HG02870 (cell line): Measurements from ENCODE around the gene GAB3.

ENCODE experiments used
- ATAC-seq: cut with Tn5 transposase; IDR thresholded peaks from one replicate; pipeline ENCODE4 v1.9.1; 2021; ENCODE audit warnings: mild to moderate bottlenecking, moderate library complexity; ENCODE audit not compliant: unreplicated experiment

GAB3 gene

DNA sequence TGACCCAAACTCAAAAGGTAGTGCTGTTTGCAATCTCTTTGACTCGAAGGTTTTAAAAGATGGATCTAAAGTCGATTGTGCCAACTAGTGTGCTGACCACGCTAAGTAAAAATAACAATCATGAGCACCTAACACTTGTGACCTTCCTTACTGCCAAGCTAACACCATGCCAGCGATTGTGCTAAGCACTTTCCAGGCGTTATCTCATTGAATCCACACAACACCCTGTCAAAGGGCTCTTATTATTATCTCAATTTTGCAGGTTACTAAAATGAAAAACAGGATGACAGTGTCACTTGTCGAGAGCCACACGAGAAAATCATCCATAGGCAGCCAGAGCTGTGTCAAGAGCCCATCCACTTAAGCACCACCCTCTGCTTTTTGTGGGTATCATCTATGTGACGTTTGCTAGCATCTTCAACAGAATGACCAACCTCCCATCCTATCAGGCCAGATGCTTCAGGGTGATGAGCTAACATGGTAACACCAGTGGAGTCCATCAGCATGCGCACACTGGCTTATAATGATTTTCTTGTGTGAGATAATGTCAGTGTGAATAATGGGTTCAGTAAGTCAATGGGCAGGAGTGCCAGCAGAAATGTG lies 893 bp upstream of the GAB3 start:
- ATAC-seq, result no peak

DNA sequence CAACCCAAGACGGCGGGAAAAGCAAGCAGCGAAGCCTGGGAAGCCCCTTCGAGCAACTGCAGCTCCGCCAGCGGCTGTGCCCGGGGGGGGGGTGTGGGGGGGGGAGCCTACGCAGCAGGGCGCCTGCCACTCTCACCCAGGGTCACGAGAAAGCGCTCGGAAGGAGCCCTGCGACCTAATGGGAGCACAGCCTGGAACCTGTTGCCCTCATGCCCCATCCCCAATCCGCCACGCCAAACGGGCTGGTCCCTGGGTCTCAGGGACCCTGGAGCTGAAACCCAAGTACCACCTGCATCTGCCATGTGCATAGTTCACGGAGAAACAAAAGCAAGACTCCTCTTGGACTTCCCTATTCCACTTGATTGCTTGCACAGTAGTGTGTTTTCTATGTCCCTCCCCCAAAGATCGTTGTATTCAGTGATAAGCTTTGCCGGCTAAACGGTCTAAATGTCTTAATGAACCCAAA lies 359 bp upstream of the GAB3 start:
- ATAC-seq, result no peak

DNA sequence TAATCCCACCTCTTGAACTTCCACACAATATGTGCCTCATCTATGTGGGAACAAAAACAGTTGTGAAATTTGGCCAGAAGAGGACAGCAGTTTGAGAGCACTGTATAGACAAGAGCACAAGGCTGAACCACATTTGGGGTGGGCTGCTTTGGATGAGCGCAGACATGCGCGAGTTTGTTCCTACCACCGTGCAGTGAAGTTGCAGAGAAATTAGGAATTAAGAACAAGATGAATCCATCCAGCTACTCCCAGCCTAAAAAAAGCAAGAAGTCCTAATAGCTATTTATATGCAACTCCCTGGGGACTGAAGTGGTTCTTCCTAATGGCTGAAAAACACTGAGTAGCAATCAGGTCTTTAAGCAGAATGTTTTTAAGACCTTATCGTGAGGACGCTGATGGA lies 1.0 kb downstream of the GAB3 start:
- ATAC-seq, result no peak

DNA sequence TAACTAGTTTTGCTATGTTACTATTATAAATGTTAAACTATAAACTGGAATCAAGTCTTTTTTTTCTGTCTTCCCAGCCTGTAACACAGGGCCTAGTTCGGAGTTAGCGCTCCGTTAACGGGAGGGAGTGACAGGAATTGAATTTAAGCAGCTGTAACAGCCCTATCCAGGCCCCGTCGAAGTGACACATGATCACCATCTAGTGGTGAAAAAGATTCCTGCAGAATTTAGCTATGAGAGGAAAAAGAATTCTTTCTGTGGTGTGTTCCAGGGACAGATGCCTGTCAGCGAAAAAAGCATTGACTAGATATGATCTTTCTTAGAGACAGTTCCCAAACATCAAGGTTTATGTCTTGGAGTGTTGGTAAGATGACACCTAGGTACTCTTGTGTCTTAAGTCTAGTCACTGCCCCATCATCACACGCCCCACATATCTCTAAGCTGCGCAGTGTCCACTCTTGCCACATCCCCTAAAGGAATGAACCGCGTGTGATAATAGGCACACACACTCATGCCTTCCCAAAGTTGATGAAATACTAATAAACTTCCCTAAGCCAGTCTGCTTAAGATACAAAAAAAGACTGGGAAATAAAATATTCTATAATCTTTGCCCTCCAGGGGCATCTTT lies 2.1 kb downstream of the GAB3 start:
- ATAC-seq, result peak; percentile 56

DNA sequence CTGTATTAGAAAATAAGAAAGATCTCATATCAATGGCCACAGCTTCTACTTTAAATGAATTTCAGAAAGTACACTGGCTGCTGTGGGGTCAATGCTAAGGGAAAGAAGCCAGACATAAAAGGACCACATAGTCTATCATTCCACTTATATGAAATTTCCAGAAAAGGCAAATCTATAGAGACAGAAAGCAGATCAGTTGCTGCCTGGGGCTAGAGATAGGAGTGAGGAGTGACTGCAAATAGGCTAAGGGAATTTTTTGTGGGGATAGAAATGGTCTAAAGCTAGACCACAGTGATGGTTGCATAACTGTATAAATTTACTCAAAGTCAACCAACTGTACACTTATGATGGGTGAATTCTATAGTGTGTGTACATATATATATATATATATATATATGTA lies 8.3 kb downstream of the GAB3 start:
- ATAC-seq, result no peak

DNA sequence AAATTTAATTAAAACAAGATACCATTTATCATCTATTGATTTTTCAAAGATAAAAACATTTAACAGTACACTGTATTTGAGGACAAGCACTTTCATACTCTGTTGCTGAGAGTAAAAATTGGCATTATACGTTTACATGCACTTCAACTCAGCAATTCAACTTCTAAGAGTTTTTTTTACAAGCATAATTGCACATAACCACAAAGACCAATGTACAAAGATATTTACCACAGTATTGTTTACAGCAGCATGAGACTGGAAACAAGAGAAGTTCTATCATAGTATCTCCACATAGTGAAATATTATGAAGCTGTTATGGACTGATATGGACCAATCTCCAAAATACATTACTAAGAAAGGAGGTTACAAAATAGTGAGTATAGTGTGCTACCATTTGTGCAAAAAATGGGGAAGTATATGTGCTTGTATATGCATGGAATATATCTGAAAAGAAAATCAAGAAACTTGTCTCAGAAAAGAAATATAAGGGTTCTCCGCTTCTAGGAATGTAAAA lies 10.9 kb downstream of the GAB3 start:
- ATAC-seq, result no peak

DNA sequence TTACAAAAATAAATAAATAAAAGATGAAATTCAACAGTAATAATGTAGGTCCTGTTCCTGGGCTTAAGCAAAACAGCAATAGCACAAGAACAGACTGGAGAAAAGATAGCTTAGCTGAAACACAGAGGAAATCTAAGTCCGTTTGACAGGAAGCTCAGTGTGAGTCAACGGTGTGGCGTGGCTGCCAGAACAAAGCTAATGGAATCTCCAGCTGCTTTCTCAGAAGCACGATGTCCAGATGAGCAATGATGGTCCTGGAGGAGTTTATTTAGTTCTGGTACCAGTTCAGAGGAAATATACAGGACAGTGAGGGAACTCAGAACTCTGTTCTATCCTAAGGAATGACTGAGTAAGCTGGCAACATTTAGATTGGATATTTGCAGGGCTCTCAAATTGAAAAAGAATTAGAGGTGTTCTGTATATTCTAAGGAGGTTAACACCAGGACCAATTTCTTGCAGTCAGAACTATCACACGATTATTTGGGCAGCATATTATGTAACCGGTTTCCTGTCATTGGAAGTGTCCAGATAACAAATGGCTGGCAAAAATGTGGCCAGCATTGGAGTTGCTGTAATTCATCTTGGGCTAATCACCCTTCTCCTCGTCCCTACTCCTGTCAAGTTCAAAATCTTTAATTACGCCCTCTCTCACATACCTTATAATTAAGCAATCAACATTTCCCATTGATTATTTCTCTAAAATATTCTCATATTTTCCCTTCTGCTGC lies 12.7 kb downstream of the GAB3 start:
- no peak for ATAC-seq

DNA sequence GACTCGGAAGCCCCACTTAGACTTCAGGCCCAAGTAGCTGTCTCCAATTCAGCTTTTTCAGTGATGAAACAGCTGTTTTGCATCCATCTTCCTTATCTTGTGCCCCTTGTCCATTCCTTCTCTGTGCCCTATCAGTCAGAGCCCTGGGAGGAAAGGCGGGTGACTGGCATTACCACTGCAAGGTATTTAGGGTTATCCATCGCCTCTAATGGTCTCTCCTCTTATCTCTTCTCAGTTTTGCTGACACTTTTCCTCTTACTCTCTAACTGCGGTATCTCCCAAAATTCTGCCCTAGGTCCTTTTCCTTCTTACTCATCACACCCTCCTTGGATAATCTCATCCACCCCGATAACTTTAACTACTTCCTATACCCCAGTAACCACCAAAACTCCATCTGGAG lies 13.7 kb downstream of the GAB3 start:
- no peak for ATAC-seq

DNA sequence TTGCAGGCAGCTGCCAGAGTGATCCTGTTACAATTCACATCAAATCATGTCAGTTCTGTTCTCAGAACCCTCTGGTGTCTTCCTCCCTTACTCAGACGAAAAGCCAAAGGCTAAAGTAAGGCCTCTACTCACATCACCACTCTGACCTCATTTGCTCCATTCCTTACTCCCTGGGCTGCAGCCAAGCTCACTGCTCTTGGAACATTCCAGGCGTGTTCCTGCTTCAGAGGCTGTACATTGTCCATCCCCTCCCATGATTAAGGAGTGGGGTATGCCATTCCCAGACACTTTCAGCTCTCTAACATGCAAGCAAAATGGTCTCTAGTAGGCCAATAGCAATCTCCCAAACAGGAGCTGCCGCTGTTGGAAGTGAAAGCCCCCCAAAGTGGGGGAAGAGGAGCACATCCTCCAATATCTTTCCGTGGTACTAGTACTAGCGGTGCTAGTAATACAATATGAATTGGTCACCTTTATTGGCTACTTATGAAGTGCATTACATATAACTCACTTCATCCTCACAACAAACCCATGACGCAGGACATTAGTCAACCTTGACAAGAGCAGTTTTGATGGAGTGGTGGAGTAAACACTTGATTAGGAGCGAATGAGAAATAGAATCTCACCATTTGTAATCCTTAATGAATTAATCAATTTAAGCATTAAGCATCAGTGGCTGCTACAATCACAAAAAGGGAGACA lies 15.0 kb downstream of the GAB3 start:
- ATAC-seq, result no peak

DNA sequence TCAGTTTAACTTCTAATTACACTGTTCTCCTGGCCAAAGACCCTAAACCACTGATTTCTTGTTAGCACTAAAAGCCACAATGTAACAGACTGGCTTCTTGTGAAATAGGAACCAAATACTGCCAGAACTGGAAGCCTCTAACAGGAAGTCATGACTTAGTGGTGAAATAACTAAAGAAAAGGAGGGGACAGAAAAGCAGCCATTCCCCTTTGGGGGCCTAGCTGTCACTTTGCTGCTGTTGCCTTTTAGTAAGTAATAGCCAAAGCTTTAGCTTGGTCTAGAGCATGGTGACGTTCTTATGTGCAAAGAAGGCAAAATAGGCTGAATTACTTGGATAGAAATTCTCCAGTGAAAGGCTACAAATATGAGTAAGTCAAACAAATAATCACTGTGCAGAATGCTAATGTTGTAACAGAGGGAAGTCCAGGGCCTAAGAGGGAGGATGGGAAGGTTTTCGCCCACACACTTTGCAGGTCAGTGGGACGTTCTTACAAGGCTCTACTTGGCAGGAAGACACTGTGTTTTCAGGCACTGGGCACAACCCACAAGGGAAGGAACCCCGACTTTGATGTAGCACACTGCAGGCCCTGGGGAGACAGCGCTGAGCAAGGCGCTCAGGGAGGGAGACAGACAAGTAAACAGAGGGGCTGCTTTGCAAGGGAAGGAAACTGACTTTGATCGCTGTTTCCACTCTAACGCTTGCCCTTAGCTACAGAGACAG lies 16.7 kb downstream of the GAB3 start:
- ATAC-seq, result no peak

DNA sequence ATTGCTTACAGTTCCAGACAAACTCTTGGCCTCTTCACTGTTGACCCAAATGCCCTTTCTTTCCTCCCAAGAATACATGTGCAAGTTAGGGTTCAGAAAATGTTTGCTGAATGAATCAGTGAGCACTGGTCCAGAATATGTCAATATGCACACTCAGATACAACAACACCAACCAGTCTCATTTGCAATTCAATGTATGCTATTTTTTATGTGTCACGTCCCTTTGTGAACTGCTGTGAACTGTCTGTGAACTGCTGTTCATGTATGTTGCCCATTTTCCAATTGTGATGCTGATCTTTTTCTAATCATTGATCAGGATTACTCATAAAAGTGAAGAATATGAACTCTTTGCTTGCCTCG lies 17.8 kb downstream of the GAB3 start:
- no peak for ATAC-seq

DNA sequence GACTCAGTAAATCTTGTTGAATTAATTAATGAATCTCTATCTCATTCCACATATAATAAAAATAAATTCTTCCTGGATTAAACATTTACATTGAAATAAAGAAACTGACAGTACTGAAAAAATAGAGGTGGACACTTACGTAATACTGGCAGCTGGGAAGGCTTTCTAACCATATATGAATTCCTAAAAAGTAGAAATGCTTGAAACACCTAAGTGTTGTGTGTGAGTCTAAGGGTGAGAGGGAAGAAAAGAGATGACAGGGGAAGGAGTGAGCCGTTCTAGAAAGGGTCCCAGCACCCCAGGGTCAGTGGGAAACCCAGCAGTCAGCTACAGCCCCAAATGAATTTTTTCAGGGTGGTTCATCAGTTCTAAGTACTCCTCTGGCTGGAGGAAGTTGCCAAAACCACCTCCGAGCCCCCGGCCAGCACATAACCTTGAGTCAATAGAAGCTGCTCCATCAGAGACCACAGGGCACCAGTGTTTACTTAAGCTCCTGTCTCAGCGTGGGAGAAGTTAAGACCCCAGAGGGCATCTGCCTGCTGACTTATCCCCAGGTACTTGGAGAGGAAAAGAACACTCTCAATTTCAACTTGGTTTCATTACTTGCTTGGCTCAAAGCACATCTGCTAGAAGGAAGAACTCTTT lies 18.3 kb downstream of the GAB3 start:
- no peak for ATAC-seq

DNA sequence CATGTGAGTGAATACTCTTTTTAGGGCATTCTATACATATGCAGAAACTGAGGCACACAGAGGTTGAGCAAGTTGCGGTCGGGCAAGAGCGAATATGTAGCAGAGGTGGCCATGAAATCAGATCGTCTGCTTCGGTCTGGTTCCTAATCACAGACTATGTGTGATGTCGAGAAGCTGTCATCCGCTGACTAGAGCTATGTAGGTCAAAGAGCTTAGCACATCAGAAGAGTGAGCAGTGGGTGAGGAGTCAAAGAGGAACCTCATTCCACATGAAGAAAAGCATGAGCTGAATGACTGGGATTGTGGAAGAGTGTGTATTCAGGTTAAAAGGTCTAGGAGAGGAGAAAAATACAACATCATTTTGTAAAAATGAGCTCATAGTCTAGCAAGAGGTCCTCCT lies 19.0 kb downstream of the GAB3 start:
- no peak for ATAC-seq

DNA sequence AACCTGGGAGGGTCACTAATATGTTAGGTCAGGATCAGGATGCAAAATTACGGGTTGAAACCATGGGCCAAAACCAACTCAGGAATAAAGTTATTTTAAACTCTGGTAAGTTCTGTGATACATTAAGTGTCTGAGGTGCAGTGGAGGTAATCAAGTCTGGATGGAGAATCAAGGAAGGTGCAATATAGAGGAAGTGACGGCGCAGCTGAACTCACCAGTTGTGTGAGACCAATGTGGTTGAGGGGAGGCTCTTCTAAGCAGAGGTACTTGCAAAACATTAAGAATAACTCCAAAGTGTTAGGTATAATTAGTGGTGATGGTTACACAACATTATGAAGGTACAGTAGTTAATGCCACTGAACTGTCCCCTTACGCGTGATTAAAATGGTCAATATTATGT lies 19.7 kb downstream of the GAB3 start:
- no peak for ATAC-seq

DNA sequence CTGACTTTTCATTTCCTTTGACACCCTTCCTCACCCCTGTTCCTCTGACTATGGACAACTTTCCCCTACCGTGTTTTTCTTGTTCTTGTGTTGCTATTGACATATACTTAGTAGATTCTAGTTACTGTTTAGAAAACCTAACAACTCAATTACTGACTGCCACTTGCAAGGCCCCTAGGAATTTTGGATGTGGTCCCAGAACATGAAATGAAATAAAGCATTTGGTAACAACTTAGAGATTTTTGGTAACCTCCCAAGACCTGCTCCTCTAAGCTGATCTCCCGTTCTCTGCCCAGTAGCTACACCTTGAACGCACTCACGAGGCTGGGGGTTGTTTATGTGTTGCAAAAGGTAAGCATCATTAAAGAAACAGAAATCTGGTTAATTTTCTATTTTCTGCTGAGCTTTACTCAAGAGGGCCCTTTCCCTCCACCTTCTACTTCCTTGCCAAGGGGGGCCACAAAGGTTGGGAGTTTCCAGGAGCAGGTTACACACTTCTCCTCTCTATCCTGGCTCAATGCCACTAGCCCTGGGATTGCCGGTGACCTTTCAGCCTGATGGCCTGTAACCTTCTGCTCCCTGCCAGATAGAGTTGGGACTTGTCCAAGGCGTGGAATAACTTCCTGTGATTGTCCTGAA lies 20.5 kb downstream of the GAB3 start:
- ATAC-seq, result no peak

DNA sequence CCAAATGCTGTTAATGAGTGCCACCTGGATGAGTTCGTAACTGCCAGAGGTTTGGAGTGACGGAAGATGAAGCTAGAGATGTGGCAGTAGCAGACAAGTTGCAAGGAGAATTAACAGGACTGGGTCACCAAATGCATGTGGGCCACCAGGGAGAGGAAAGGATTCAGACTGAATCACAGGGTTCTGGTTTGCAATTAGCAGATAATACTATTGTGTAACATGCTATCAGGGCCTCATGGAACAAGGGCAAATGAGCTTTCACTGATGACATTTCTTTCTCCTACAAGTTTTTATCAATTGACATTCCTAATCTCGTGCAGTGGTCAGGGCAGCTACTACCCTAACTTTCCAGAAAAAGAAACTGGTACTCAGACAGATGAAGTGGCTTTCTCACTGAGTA lies 21.4 kb downstream of the GAB3 start:
- no peak for ATAC-seq

DNA sequence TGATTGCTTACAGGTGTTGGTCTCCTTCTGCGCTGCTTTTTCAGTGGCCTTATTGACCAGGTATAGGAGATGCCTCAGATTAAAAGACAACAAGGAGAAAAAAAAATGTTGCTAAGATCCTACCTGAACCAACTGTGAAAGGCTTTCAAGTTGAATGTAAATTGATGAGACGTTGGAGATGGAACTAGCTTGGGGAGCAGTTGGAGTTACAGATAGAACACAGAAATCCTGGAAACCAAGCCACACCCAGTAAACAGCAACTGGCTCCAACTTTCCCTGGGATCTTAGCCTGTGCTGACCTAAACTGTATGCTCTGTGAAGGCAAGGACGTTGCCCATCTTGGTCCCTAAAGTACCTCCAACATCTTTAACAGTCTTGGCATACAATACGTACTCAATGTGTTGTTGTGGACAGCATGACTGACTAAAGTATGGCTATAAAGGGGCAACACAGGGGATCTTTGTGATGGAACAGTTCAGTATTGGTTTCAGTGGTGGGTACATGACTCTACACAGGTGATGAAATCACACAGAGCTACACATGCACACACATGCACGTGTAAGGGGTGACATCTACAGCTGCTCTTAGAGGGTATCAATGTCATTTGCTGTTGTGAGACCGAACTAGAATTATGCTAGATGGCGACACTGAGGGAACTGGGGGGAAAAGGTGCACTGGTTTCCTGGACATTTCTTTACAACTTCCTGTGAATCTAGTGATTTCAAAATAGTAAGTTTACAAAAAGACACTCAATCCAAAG lies 22.3 kb downstream of the GAB3 start:
- ATAC-seq, result no peak

DNA sequence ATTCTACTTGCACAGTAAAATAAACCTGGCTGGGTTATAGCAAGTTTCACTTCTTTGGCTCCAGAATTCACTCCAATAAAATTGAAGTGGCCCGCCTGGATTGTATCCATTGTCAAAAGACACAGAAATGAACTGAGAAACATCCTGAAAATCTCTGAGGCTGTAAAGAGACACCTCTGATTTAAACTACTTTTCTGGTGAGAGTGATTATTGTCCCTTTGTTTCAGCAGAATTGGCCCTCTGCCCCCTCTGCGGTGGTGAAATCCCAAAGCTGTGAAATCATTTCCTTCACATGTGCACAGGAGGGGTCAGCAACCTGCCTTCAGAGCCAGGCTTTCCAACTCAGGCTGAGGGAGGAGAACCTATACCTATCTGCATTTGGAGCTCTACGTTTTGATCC lies 23.0 kb downstream of the GAB3 start:
- no peak for ATAC-seq

DNA sequence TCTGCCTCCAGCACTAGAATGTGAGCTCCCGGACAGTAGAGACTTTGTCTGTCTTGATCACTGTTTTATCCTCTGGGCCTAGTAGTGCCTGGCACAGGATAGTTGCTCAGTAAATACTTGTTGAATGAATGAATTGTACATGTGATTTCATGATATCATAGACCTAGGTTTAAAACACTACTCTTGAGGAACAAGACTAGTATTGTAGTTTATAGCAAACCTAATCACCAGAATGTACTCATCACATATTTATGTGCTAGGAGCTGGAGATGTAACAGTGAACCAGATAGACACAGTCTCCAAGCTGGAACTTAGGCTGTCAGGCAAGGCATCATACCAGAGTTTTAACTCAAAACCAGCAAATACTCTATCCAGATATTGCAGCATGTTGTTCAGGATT lies 23.5 kb downstream of the GAB3 start:
- ATAC-seq, result no peak
